KMS-11 (cell line): ENCODE measurements around the gene ATP9B.

ENCODE experiments used
- H2AFZ ChIP-seq: fragments of 200-600 bp; sonication (generic); 2 replicates; pipeline ENCODE4 v1.6.1; 2016; ENCODE audit warnings: antibody characterized with exemption, mixed run types, low read depth
- H3K27ac ChIP-seq: fragments of 200-600 bp; sonication (generic); 2 replicates; pipeline ENCODE4 v1.6.1; 2016; ENCODE audit warnings: mild to moderate bottlenecking, mixed run types
- H3K27me3 ChIP-seq: fragments of 200-600 bp; sonication (generic); 2 replicates; pipeline ENCODE4 v1.6.1; 2017; ENCODE audit warnings: mild to moderate bottlenecking, low read depth, mixed run types, moderate library complexity; ENCODE audit not compliant: insufficient read depth
- H3K36me3 ChIP-seq: fragments of 200-600 bp; sonication (generic); 2 replicates; pipeline ENCODE4 v1.6.1; 2017; ENCODE audit warnings: mild to moderate bottlenecking, mixed run types; ENCODE audit not compliant: insufficient read depth
- H3K4me1 ChIP-seq: fragments of 200-600 bp; sonication (generic); 2 replicates; pipeline ENCODE4 v1.6.1; 2016; ENCODE audit warnings: mild to moderate bottlenecking, low read depth, mixed run types; ENCODE audit not compliant: poor library complexity, severe bottlenecking
- H3K4me2 ChIP-seq: fragments of 200-600 bp; sonication (generic); 2 replicates; pipeline ENCODE4 v1.7.0; 2016; ENCODE audit warnings: mild to moderate bottlenecking, mixed run types
- H3K4me3 ChIP-seq: fragments of 200-600 bp; sonication (generic); IDR thresholded peaks from 2 replicates; pipeline ENCODE4 v1.6.1; 2017; ENCODE audit warnings: low read depth, low read length, mixed read lengths; ENCODE audit not compliant: insufficient read depth
- H3K79me2 ChIP-seq: fragments of 200-600 bp; sonication (generic); 2 replicates; pipeline ENCODE4 v1.6.1; 2016; ENCODE audit warnings: low read depth, mixed run types; ENCODE audit not compliant: insufficient read depth
- H3K9ac ChIP-seq: fragments of 200-600 bp; sonication (generic); 2 replicates; pipeline ENCODE4 v1.6.1; 2016; ENCODE audit warnings: mild to moderate bottlenecking, mixed run types
- H4K20me1 ChIP-seq: fragments of 200-600 bp; sonication (generic); 2 replicates; pipeline ENCODE4 v1.6.1; 2016; ENCODE audit warnings: mild to moderate bottlenecking, mixed run types; ENCODE audit not compliant: insufficient read depth
- CTCF ChIP-seq: fragments of 200-600 bp; sonication (generic); conservative IDR thresholded peaks from 2 replicates; pipeline ENCODE4 v1.6.1; 2017; ENCODE audit warnings: low read depth, mild to moderate bottlenecking, antibody characterized with exemption, low read length, moderate library complexity, mixed read lengths

ATP9B gene

DNA sequence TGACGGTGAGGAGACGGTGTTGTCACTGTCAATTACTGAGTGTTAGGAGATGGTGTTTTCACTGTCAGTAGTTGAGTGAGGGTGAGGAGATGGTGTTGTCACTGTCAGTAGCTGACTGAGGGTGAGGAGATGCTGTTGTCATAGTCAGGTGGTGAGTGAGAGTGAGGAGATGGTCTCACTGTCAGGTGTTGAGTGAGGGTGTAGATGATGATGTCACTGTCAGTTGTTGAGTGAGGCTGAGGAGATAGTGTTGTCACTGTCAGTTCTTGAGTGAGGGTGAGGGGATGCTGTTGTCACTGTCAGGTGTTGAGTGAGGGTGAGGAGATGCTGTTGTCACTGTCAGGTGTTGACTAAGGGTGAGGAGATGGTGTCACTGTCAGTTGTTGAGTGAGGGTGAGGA lies 3.4 kb upstream of the ATP9B start:
- Histone ChIP-seq H3K27me3 (no peaks in the 10 kb centered on the region), H3K4me3 (no peak overlapping the region), H3K9ac (no peak overlapping the region), H3K27ac (no peak overlapping the region), H4K20me1 (no peaks in the 10 kb centered on the region), H3K4me2 (no peak overlapping the region), H3K4me1 (peaks cover 3% of the 10 kb centered on the region), H2AFZ (no peak overlapping the region), H3K36me3 (no peaks in the 10 kb centered on the region), H3K79me2 (peaks cover 14% of the 10 kb centered on the region)
- no peak for TF ChIP-seq CTCF

DNA sequence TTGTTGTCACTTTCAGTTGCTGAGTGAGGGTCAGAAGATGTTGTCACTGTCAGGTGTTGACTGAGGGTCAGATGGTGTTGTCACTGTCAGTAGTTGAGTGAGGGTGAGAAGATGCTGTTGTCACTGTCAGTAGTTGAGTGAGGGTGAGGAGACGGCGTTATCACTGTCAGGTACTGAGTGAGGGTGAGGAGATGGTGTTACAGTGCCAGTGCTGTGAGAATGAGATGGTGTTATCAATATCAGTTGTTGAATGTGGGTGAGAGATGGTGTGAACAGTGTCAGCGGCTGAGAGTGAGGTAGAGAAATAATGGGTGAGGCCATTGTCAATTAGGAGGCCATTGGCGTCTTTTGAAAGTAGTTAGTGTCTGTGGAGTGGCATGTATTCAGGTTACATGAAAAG lies 1.6 kb upstream of the ATP9B start:
- no peak overlapping the region; the same call in 1 of the 2 replicates for H2AFZ ChIP-seq
- no peaks in the 10 kb centered on the region for H3K27me3 ChIP-seq
- H3K4me1 ChIP-seq, result peaks cover 14% of the 10 kb centered on the region
- H3K4me3 ChIP-seq, result no peak overlapping the region
- no peak overlapping the region for H3K9ac ChIP-seq
- peak overlapping the region; percentile 93; the same call in 1 of the 2 replicates for H3K27ac ChIP-seq
- H3K4me2 ChIP-seq, result no peak overlapping the region; the same call in 1 of the 2 replicates
- H4K20me1 ChIP-seq, result no peaks in the 10 kb centered on the region
- H3K79me2 ChIP-seq, result peaks cover 32% of the 10 kb centered on the region
- no peak for TF ChIP-seq CTCF
- no peaks in the 10 kb centered on the region for H3K36me3 ChIP-seq

DNA sequence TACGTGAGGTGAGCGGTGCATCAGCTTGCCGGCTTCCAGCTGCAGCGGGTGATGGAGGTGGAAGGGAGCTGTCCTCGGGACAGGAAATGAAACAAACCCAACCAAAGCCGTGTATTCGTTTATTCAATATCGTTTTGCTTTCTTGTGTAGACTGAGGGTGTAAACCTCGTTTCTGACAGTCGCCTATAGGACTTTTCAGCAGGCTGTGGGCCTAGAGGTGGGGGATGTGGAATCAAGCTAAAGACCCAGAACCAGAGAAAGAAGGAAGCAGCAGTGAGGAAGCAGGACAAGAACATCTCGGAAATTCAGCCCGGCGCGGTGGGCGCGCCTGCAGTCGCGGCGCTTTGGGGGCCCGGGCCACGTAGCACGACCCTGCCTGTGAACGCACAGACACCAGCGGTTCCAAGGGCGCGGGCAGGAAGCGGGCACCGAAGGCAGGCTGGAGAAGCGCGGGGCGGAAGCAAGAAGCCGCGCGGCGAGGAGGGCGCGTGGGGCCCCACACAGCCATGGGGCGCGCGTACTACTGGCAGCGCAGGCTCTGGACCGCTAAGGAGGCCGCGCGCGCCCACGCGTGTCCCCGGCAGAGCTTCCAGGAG lies 755 bp upstream of the ATP9B start:
- Histone ChIP-seq H3K27me3 (no peaks in the 10 kb centered on the region), H2AFZ (peak overlapping the region; percentile 68), H3K4me1 (peaks cover 14% of the 10 kb centered on the region), H3K4me2 (peak overlapping the region; percentile 18), H4K20me1 (no peaks in the 10 kb centered on the region), H3K27ac (peak overlapping the region; percentile 93), H3K4me3 (peak overlapping the region; percentile 14), H3K9ac (peak overlapping the region; percentile 97), H3K36me3 (no peaks in the 10 kb centered on the region), H3K79me2 (peaks cover 40% of the 10 kb centered on the region)
- no peak for TF ChIP-seq CTCF

GRCh38 chr18:79069717-79070151 lies 540 bp downstream of the ATP9B start:
- Histone ChIP-seq H3K36me3 (no peaks in the 10 kb centered on the region), H3K27ac (peak overlapping the region; percentile 93), H2AFZ (peak overlapping the region; percentile 81), H3K4me2 (peak overlapping the region; percentile 88), H3K79me2 (peaks cover 53% of the 10 kb centered on the region), H4K20me1 (no peaks in the 10 kb centered on the region), H3K9ac (peak overlapping the region; percentile 97), H3K4me3 (peak overlapping the region; percentile 27), H3K4me1 (peaks cover 14% of the 10 kb centered on the region), H3K27me3 (no peaks in the 10 kb centered on the region)
- TF ChIP-seq CTCF, result no peak
